CD1c-positive myeloid dendritic cell (primary cell): ENCODE results near the gene SCML1.

Experiments
- DNase-seq: peaks from one replicate; pipeline ENCODE4 v3.0.0-alpha.2; 2016; ENCODE audit errors: extremely low spot score

SCML1 gene

GRCh38 chrX:17736856-17737709 lies at the start of gene SCML1:
SCML1 (plus strand) TSS chrX:17737493; CDS start chrX:17744187, 6,694 bp downstream.
- DNase-seq: peak; percentile 94

- no peak for DNase-seq
Observed at GRCh38 chrX:17687648-17688047, 49.6 kb upstream of the SCML1 start.

GRCh38 chrX:17689971-17690409 lies 47.3 kb upstream of the SCML1 start:
- DNase-seq: peak; percentile 22

GRCh38 chrX:17692709-17693346 lies 44.5 kb upstream of the SCML1 start:
- DNase-seq: no peak

- DNase-seq: no peak
Observed at GRCh38 chrX:17697191-17697590, 40.1 kb upstream of the SCML1 start.

GRCh38 chrX:17700976-17701375 lies 36.3 kb upstream of the SCML1 start:
- no peak for DNase-seq

GRCh38 chrX:17703201-17703600 lies 34.1 kb upstream of the SCML1 start:
- DNase-seq: no peak

GRCh38 chrX:17705211-17705610 lies 32.1 kb upstream of the SCML1 start:
- no peak for DNase-seq

GRCh38 chrX:17706676-17707075 lies 30.6 kb upstream of the SCML1 start:
- DNase-seq: no peak

GRCh38 chrX:17707731-17708130 lies 29.6 kb upstream of the SCML1 start:
- DNase-seq: no peak

- no peak for DNase-seq
Observed at GRCh38 chrX:17710871-17711301, 26.4 kb upstream of the SCML1 start.

- DNase-seq: no peak
Observed at GRCh38 chrX:17713288-17713687, 24.0 kb upstream of the SCML1 start.

- no peak for DNase-seq
Observed at GRCh38 chrX:17718649-17719165, 18.6 kb upstream of the SCML1 start.

GRCh38 chrX:17719711-17720110 lies 17.6 kb upstream of the SCML1 start:
- no peak for DNase-seq

- DNase-seq: no peak
Observed at GRCh38 chrX:17721715-17722114, 15.6 kb upstream of the SCML1 start.

- DNase-seq: no peak
Observed at GRCh38 chrX:17725181-17725580, 12.1 kb upstream of the SCML1 start.

GRCh38 chrX:17732138-17732783 lies 5.0 kb upstream of the SCML1 start:
- no peak for DNase-seq

GRCh38 chrX:17735406-17735805 lies 1.9 kb upstream of the SCML1 start:
- DNase-seq: no peak

GRCh38 chrX:17736478-17736855 lies 826 bp upstream of the SCML1 start:
- no peak for DNase-seq

- no peak for DNase-seq
Observed at GRCh38 chrX:17737710-17737985, 355 bp downstream of the SCML1 start.

GRCh38 chrX:17737986-17738713 lies 857 bp downstream of the SCML1 start:
- peak; percentile 52 for DNase-seq
